ENCODE data around the gene HHEX. TPM values are rescaled to one million over a fixed set of nuclear protein-coding genes. Genes with fewer than 3 reads are reported as not detected.

HHEX gene
- total and polyA plus RNA-seq, 8 donors = 17.6 to 71.2 (median 24.6) TPM

- peak overlapping the region in 1 of 4 donors; percentile 34 for H3K4me3 ChIP-seq
- no peak for TF ChIP-seq CTCF (IDR thresholded peaks at IDR 0.05)
- peaks cover 0 to 4% (median 0%) of the 10 kb centered on the region in 3 donors for H3K36me3 ChIP-seq
- intact Hi-C loops (cut with DNase I) = no loop called here
- FAIRE-seq = no peak
- peak overlapping the region; percentile 44 to 79 (median 72) for H3K27ac ChIP-seq
- no peaks in the 10 kb centered on the region for H3K27me3 ChIP-seq
- DNase-seq = peak in 1 of 6 donors; percentile 30
- peaks cover 13 to 45% (median 24%) of the 10 kb centered on the region in 3 donors for H3K4me1 ChIP-seq
- no peaks in the 10 kb centered on the region for H3K9me3 ChIP-seq
- 47 to 49% methylated on average over 7 of the region's 7 CpGs for WGBS, 2 donors
- ATAC-seq = peak; percentile 14 to 28 (median 18)
Measured at GRCh38 chr10:92696606-92697383, 7.0 kb downstream of the HHEX start.

GRCh38 chr10:92697663-92698511 is 8.1 kb downstream of the HHEX start:
- H3K36me3 ChIP-seq = peaks cover 0 to 3% (median 0%) of the 10 kb centered on the region in 3 donors
- intact Hi-C loops (cut with DNase I) = no loop called here
- no peak for TF ChIP-seq CTCF (IDR thresholded peaks at IDR 0.05)
- peaks cover 10 to 45% (median 21%) of the 10 kb centered on the region in 3 donors for H3K4me1 ChIP-seq
- FAIRE-seq (peak; percentile 82), ATAC-seq (peak; percentile 36 to 67 (median 46)), DNase-seq (no peak)
- H3K27ac ChIP-seq = peak overlapping the region in 3 of 4 donors; percentile 69 to 79 (median 75)
- H3K27me3 ChIP-seq = no peaks in the 10 kb centered on the region
- H3K4me3 ChIP-seq = no peak overlapping the region
- WGBS, 2 donors = 16 to 19% methylated on average over 7 of the region's 7 CpGs
- no peaks in the 10 kb centered on the region for H3K9me3 ChIP-seq

- no peaks in the 10 kb centered on the region for H3K36me3 ChIP-seq
- intact Hi-C loops (cut with DNase I) = no loop called here
- no peak overlapping the region for H3K27ac ChIP-seq
- ATAC-seq = no peak
- TF ChIP-seq CTCF (IDR thresholded peaks at IDR 0.05) = no peak
- peak overlapping the region in 2 of 4 donors; percentile 18 to 29 for H3K4me3 ChIP-seq
- WGBS, 2 donors = 59 to 82% methylated on average over 3 of the region's 3 CpGs
- peaks cover 10 to 36% (median 14%) of the 10 kb centered on the region in 3 donors for H3K4me1 ChIP-seq
- H3K27me3 ChIP-seq = no peaks in the 10 kb centered on the region
- no peak for DNase-seq
- H3K9me3 ChIP-seq = no peaks in the 10 kb centered on the region
- no peak for FAIRE-seq
Measured at GRCh38 chr10:92699193-92699517, 9.4 kb downstream of the HHEX start.

- H3K27me3 ChIP-seq = no peaks in the 10 kb centered on the region
- H3K36me3 ChIP-seq = no peaks in the 10 kb centered on the region
- H3K27ac ChIP-seq = no peak overlapping the region
- H3K4me1 ChIP-seq = peaks cover 9 to 31% (median 10%) of the 10 kb centered on the region in 3 donors
- peak overlapping the region in 2 of 4 donors; percentile 18 to 29 for H3K4me3 ChIP-seq
- DNase-seq = peak in 1 of 6 donors; percentile 63
- peak in 1 of 4 donors; percentile 7 for ATAC-seq
- FAIRE-seq = no peak
- 39% methylated on average over 32 of the region's 32 CpGs for WGBS, 2 donors
- no peaks in the 10 kb centered on the region for H3K9me3 ChIP-seq
- intact Hi-C loops (cut with DNase I) = no loop called here
- no peak for TF ChIP-seq CTCF (IDR thresholded peaks at IDR 0.05)
Measured at GRCh38 chr10:92699518-92700381, 10.0 kb downstream of the HHEX start.

Measured in pancreas (tissue), 10 donors.